T-cell (primary cell): Measurements from ENCODE around the gene GPR55. TPM values are rescaled to one million over a fixed set of nuclear protein-coding genes. Genes with fewer than 3 reads are reported as not detected.

Experiments used
- ATAC-seq, 4 experiments: fragments of 200-7000 bp in 3 of 4; fragments of 150-1000 bp in 1 of 4; cut with Tn5 transposase; replicated peaks in 1 of 4; 1 replicate in 3 of 4; 2 replicates in 1 of 4; pipeline ENCODE4 v1.10.0; 2021; ENCODE audit warnings: moderate library complexity in 3 of 4, mild to moderate bottlenecking in 2 of 4, moderate number of reproducible peaks in 1 of 4
- CTCF ChIA-PET, 2 donors: fragments of 300-600 bp; sonication (Branson Sonifier 250); formaldehyde crosslinking; loops; one replicate each; lab custom pipeline; 2022; ENCODE audit warnings: antibody characterized with exemption in 2 of 2; lab: Charles Lee
- POLR2A ChIA-PET, 2 donors: fragments of 300-600 bp; sonication (Branson Sonifier 250); formaldehyde crosslinking; loops; one replicate each; lab custom pipeline; 2022; ENCODE audit warnings: antibody characterized with exemption in 2 of 2; lab: Charles Lee
- DNase-seq, 35 experiments: peaks; one replicate each; pipeline versions ENCODE4 v3.0.0 to v3.0.0-alpha.2; 2013 to 2023
- H3K27ac ChIP-seq: one replicate; pipeline ENCODE4 v1.5.1; 2013; ENCODE audit warnings: low read length
- H3K27me3 ChIP-seq, 2 experiments: replicated peaks in 1 of 2; 1 replicate in 1 of 2; 2 replicates in 1 of 2; pipeline versions ENCODE4 v1.6.1 to v1.7.0; 2013; ENCODE audit warnings: low read length in 1 of 2, mixed read lengths in 1 of 2; ENCODE audit not compliant: control insufficient read depth in 2 of 2, insufficient read depth in 2 of 2; ENCODE audit errors: extremely low read depth in 1 of 2
- H3K36me3 ChIP-seq, 2 donors: 1 replicate in 1 of 2; 2 replicates in 1 of 2; pipeline versions ENCODE4 v1.6.1 to v1.7.0; 2013; ENCODE audit warnings: low read length in 1 of 2; ENCODE audit not compliant: control insufficient read depth in 2 of 2, insufficient read depth in 1 of 2; ENCODE audit errors: extremely low read depth in 1 of 2
- H3K4me1 ChIP-seq, 2 experiments: 1 replicate in 1 of 2; 2 replicates in 1 of 2; pipeline versions ENCODE4 v1.6.1 to v1.7.0; 2013; ENCODE audit warnings: low read length in 2 of 2, mixed read lengths in 1 of 2; ENCODE audit not compliant: insufficient read depth in 2 of 2, control insufficient read depth in 1 of 2; ENCODE audit errors: extremely low read depth in 1 of 2
- H3K4me3 ChIP-seq, 2 donors: 1 replicate in 1 of 2; 2 replicates in 1 of 2; pipeline versions ENCODE4 v1.5.1 to v1.7.0; 2013; ENCODE audit warnings: mild to moderate bottlenecking in 2 of 2, low read length in 1 of 2, moderate library complexity in 1 of 2; ENCODE audit not compliant: control insufficient read depth in 1 of 2; ENCODE audit errors: extremely low read depth in 1 of 2
- H3K9me3 ChIP-seq: 2 replicates; pipeline ENCODE4 v1.7.0; 2013
- H3K27ac Mint-ChIP-seq, 2 donors: one replicate each; pipeline ENCODE4 v1.8.0; 2020 to 2021; ENCODE audit warnings: mild to moderate bottlenecking in 2 of 2, mixed read lengths in 2 of 2
- H3K27me3 Mint-ChIP-seq, 2 donors: one replicate each; pipeline ENCODE4 v1.8.0; 2021 to 2022; ENCODE audit warnings: mixed read lengths in 2 of 2
- H3K36me3 Mint-ChIP-seq: one replicate; pipeline ENCODE4 v1.8.0; 2021; ENCODE audit warnings: mixed read lengths
- H3K4me1 Mint-ChIP-seq, 3 donors: one replicate each; pipeline ENCODE4 v1.8.0; 2020 to 2022; ENCODE audit warnings: mixed read lengths in 3 of 3, mild to moderate bottlenecking in 1 of 3
- H3K4me3 Mint-ChIP-seq, 3 donors: one replicate each; pipeline ENCODE4 v1.8.0; 2020 to 2022; ENCODE audit warnings: mild to moderate bottlenecking in 3 of 3, mixed read lengths in 3 of 3, moderate library complexity in 3 of 3
- H3K9me3 Mint-ChIP-seq, 3 donors: one replicate each; pipeline ENCODE4 v1.8.0; 2020 to 2022; ENCODE audit warnings: mixed read lengths in 3 of 3
- whole genome bisulfite sequencing: methylation state at CpG from one replicate; pipeline ENCODE4 v1.1.5; 2013; ENCODE audit warnings: missing lambda C conversion rate; ENCODE audit not compliant: insufficient coverage; 5-methylcytosine and 5-hydroxymethylcytosine counted together
- total RNA-seq, 35 experiments: library from RNA in 6 of 35; stranded (reverse) in 6 of 35; fragments of 120-200 nt in 1 of 35; gene quantifications; one replicate each; pipeline versions ENCODE4 v1.2.1 to v1.2.4 and lab custom pipeline; 2013 to 2026

The GPR55 gene
- total RNA-seq, 5 donors from 2014 or later (not counting 1 experiment from before 2014, with no cell fraction given) = 2.7 to 15.5 (median 7.8) TPM

DNA sequence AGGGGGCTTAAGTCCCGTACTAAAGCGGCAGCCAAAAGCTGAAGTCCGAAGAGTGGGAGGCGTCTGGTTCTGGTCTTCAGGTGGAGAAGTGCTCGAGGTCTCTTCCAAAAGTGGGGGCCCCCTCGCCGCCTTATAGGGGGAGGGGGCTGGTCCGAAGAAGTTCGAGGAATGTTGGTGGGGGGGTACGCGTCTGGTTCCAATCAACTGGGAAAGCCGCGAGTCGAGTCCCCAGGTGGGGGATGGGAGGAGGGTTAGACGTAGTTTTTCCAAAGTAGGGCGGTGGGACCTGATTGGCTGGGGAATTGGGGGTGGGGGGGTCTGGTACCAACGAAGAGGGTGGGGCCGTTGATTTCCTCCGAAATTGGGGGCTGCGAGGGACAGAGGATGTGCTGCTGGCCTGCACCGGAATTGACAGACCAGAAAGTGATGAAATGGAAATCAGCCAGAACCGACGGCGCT is 59.7 kb downstream of the GPR55 start:
- WGBS = 5% methylated on average over 18 of the region's 24 CpGs
- H3K4me3 Mint-ChIP-seq = peak overlapping the region; percentile 77 to 86 (median 82)
- Histone ChIP-seq H3K4me1 (peaks cover 24 to 70% of the 10 kb centered on the region in 2 experiments), H3K27me3 (peaks cover 0 to 17% of the 10 kb centered on the region in 2 experiments), H3K9me3 (no peaks in the 10 kb centered on the region), H3K36me3 (no peaks in the 10 kb centered on the region), H3K4me3 (peak overlapping the region; percentile 58 to 78), H3K27ac (peak overlapping the region; percentile 63)
- peaks cover 0 to 3% of the 10 kb centered on the region in 2 donors for H3K27me3 Mint-ChIP-seq
- H3K27ac Mint-ChIP-seq = peak overlapping the region in 1 of 2 donors; percentile 89
- peak in 2 of 35 experiments; percentile 11 to 35 for DNase-seq
- ATAC-seq = no peak
- ChIA-PET CTCF (interaction anchor here in 1 of 2 donors (0.6 to 1.1 kb wide), 3 partner anchors 48 to 122 kb away, joined by 3 read pairs; partner anchors contain the start of gene GPR55), POLR2A (interaction anchor here in 1 of 2 donors (0.6 kb wide), 1 partner anchor 799 kb away, joined by 11 read pairs; no protein-coding TSS in a partner anchor)
- H3K4me1 Mint-ChIP-seq = peaks cover 46 to 56% (median 48%) of the 10 kb centered on the region in 3 donors
- H3K9me3 Mint-ChIP-seq = no peaks in the 10 kb centered on the region
- no peaks in the 10 kb centered on the region for H3K36me3 Mint-ChIP-seq

GRCh38 chr2:230864605-230865306 is 60.3 kb downstream of the GPR55 start, which contains the start of gene ITM2C:
Gene ITM2C (plus strand): TSS chr2:230864942. CDS start chr2:230865026, 84 bp downstream.
- Histone ChIP-seq H3K27me3 (peaks cover 0 to 17% of the 10 kb centered on the region in 2 experiments), H3K4me3 (peak within 1 kb of the TSS; percentile 58 to 78), H3K27ac (peak within 1 kb of the TSS; percentile 63), H3K36me3 (no peaks in the 10 kb centered on the region), H3K9me3 (no peaks in the 10 kb centered on the region), H3K4me1 (peaks cover 19 to 66% of the 10 kb centered on the region in 2 experiments)
- peaks cover 0 to 3% of the 10 kb centered on the region in 2 donors for H3K27me3 Mint-ChIP-seq
- H3K27ac Mint-ChIP-seq = peak within 1 kb of the TSS; percentile 52 to 89
- H3K9me3 Mint-ChIP-seq = no peaks in the 10 kb centered on the region
- WGBS = 1% methylated on average over 66 of the region's 76 CpGs
- POLR2A ChIA-PET = interaction anchor here in 1 of 2 donors (0.5 to 0.6 kb wide), 2 partner anchors 190 to 799 kb away, joined by 4 to 11 read pairs; no protein-coding TSS in a partner anchor
- peak within 1 kb of the TSS; percentile 77 to 86 (median 82) for H3K4me3 Mint-ChIP-seq
- no peaks in the 10 kb centered on the region for H3K36me3 Mint-ChIP-seq
- CTCF ChIA-PET = interaction anchor here (0.6 to 1.1 kb wide), 4 partner anchors 43 to 123 kb away, joined by 3 read pairs; partner anchors contain the start of gene GPR55 (in 1 of the 2)
- DNase-seq (peak; percentile 50 to 87 (median 71)), ATAC-seq (peak; percentile 77 to 92 (median 81))
- peaks cover 40 to 52% (median 43%) of the 10 kb centered on the region in 3 donors for H3K4me1 Mint-ChIP-seq

GRCh38 chr2:230864122-230864604 is 60.9 kb downstream of the GPR55 start:
- DNase-seq = no peak
- Mint-ChIP-seq H3K36me3 (no peaks in the 10 kb centered on the region), H3K4me3 (peak overlapping the region; percentile 77 to 86 (median 82)), H3K4me1 (peaks cover 39 to 52% (median 41%) of the 10 kb centered on the region in 3 donors), H3K9me3 (no peaks in the 10 kb centered on the region), H3K27ac (peak overlapping the region; percentile 52 to 80), H3K27me3 (peaks cover 0 to 3% of the 10 kb centered on the region in 2 donors)
- ChIA-PET CTCF (interaction anchor here (0.7 to 1.1 kb wide), 3 partner anchors 42 to 124 kb away, joined by 3 read pairs; partner anchors contain the start of gene GPR55 (in 1 of the 2)), POLR2A (interaction anchor here in 1 of 2 donors (0.5 kb wide), 1 partner anchor 191 kb away, joined by 4 read pairs; no protein-coding TSS in a partner anchor)
- Histone ChIP-seq H3K9me3 (no peaks in the 10 kb centered on the region), H3K4me3 (peak overlapping the region; percentile 55 to 58), H3K27ac (no peak overlapping the region), H3K36me3 (no peaks in the 10 kb centered on the region), H3K4me1 (peaks cover 17 to 62% of the 10 kb centered on the region in 2 experiments), H3K27me3 (peaks cover 0 to 17% of the 10 kb centered on the region in 2 experiments)
- 49% methylated on average over 13 of the region's 18 CpGs for WGBS
- ATAC-seq = no peak

DNA sequence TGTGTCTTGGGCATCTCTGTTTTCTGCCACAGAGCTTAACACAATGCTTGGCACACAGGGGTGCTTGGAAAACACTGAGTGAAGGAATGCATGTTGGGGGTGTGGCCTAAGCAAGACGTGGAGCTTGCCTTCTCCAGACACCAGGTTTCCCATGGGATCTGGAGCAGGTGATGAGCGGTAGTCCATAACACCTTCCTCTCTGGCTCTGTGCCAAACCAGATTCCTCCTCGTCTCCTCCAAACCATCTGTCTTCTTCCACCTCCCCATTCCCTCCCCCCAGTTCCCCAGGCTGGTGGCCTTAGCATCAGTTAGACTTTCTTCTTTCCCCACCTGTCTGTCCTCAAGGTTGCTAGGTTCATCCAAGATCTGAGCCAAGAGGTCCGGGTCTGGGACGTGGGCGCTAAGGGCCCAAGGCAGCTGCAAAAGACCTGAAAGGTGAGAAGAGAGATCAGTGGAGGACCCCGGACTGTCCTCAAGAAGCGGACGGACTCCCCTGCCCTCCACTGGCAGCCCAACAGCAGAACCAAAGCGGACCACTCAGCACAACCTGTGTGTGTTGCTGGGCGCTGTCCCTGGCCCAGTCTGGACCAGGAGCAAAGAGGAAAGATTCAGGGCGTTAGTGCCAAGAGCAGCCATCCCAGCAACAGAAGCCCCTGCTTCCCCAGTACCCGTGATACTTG is 61.5 kb downstream of the GPR55 start:
- Mint-ChIP-seq H3K4me1 (peaks cover 34 to 48% (median 39%) of the 10 kb centered on the region in 3 donors), H3K27ac (no peak overlapping the region), H3K4me3 (peak overlapping the region; percentile 77 to 86 (median 82)), H3K9me3 (no peaks in the 10 kb centered on the region), H3K27me3 (peaks cover 0 to 6% of the 10 kb centered on the region in 2 donors), H3K36me3 (no peaks in the 10 kb centered on the region)
- POLR2A ChIA-PET = no interaction called here
- DNase-seq (no peak), ATAC-seq (no peak)
- Histone ChIP-seq H3K27me3 (peaks cover 0 to 17% of the 10 kb centered on the region in 2 experiments), H3K9me3 (no peaks in the 10 kb centered on the region), H3K27ac (no peak overlapping the region), H3K4me1 (peaks cover 17 to 60% of the 10 kb centered on the region in 2 experiments), H3K36me3 (no peaks in the 10 kb centered on the region), H3K4me3 (peak overlapping the region in 1 of 2 donors; percentile 55)
- 95% methylated on average over 8 of the region's 13 CpGs for WGBS
- CTCF ChIA-PET = interaction anchor here in 1 of 2 donors (0.7 to 1.4 kb wide), 2 partner anchors 15 to 42 kb away, joined by 3 to 6 read pairs; no protein-coding TSS in a partner anchor

DNA sequence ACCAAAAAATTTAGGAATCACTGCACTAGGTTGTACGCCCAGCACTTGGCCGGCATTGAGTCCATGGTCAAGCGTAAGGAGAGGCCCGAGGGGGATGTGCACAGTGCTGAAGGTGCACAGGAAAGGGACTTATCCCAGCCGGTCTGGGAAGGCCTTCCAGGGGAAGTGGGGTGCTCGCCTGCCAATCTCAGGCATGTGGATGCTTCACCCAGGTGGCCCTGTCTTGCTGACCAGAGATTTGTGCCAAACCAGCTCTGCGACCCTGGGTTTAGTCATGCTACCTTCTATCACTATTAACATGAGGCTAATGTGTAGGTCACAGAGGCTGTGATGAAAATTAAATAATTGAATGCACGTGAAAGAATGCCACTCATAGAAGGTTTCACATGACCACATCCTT is 62.0 kb downstream of the GPR55 start:
- Histone ChIP-seq H3K27me3 (peaks cover 0 to 17% of the 10 kb centered on the region in 2 experiments), H3K36me3 (no peaks in the 10 kb centered on the region), H3K9me3 (no peaks in the 10 kb centered on the region), H3K4me3 (no peak overlapping the region), H3K4me1 (peaks cover 17 to 54% of the 10 kb centered on the region in 2 experiments), H3K27ac (no peak overlapping the region)
- 77% methylated on average over 4 of the region's 8 CpGs for WGBS
- Mint-ChIP-seq H3K4me1 (peaks cover 33 to 48% (median 37%) of the 10 kb centered on the region in 3 donors), H3K27ac (no peak overlapping the region), H3K27me3 (peaks cover 2 to 7% of the 10 kb centered on the region in 2 donors), H3K36me3 (no peaks in the 10 kb centered on the region), H3K4me3 (peak overlapping the region; percentile 77 to 86 (median 82)), H3K9me3 (no peaks in the 10 kb centered on the region)
- POLR2A ChIA-PET = no interaction called here
- CTCF ChIA-PET = interaction anchor here in 1 of 2 donors (1.4 kb wide), 1 partner anchor 15 kb away, joined by 6 read pairs; no protein-coding TSS in a partner anchor
- DNase-seq = no peak
- no peak for ATAC-seq
